GM19025 (cell line): ENCODE data around the gene RMND1.

Source experiments
- ATAC-seq: cut with Tn5 transposase; IDR thresholded peaks from one replicate; pipeline ENCODE4 v1.9.1; 2021; ENCODE audit warnings: mild to moderate bottlenecking, low read depth, moderate library complexity; ENCODE audit not compliant: unreplicated experiment

RMND1 gene

GRCh38 chr6:151428093-151428735 is 23.7 kb downstream of the RMND1 start:
- ATAC-seq = no peak

DNA sequence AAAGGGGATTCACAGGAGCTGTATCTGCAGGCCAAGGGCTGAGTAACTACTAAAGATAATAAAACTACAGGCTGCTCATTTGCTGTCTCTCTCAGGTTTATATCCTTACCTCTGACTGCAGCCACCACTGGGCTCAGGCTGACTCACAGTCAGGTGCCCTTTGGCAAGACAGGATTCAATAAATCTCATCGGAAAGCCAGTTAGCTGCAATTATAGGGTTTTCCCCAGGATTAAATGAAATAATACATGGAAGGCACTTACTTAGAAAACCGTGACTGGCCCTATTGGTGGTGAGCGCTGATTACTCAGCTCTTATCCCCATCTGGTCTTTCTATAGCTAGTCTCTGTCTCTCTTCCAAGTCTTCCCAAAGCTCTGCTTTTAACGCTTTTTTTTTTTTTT is 26.4 kb downstream of the RMND1 start:
- no peak for ATAC-seq

- ATAC-seq = no peak
Observed at GRCh38 chr6:151422981-151423380, 28.9 kb downstream of the RMND1 start.

- no peak for ATAC-seq
Observed at GRCh38 chr6:151417477-151417876, 34.4 kb downstream of the RMND1 start.

DNA sequence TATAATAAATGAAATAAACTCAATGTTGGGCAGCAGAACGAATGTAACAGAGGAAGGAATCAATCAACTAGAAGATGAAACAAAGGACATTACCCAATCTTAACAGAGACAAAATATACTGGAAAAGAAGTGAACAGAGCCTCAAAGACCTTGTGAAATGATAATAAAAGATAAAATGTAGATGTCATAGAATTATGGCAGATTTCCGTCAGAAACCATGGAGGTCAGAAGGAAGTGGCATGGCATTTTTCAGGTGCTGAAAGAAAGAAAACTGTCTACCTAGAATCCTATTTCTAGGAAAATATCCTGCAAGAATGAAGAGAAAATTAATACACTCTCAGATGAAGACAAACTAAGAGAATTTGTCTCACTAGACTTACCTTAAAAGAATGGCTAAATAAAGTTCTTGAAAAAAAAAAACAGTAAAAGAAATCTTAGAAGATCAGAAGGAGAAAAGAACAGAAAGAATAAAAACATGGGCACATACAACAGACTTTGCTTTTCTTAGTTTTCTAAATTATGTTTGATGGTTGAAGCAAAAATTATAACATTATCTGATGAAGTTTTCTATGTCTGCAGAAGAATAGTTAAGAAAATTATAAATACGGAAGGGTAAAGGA is 37.2 kb downstream of the RMND1 start:
- no peak for ATAC-seq

DNA sequence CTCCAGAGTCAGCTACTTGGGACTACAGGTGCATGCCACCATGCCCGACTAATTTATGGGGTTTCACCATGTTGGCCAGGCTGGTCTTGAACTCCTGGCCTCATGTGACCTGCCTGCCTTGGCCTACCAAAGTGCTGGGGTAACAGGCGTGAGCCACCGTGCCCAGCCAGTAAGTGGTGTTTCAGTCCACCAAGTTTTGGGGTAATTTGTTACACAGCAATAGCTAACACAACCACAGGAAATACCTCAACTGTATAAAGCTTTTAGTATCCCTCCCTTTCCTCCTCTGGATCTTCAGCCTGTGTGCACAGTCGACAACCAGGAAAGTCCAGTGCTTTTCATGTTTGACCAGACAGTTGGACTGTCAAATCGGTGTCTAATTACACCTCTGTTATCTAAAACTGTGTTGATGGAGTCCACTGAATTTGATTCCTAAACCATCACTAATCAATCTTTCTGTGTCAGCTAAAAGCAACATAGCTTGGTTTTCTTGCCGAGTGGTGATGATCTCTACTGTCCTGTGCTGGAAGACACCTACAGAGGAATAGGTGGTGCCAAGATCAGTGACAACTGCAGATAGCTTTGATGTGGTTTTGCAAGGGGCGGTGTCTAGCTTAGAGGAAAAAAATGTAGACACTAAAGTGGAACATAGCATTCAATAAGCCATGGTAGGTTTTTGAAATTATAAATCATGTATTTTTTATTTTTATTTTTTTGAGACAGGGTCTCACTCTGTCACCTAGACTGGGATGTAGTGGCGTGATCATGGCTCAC is 38.4 kb downstream of the RMND1 start:
- no peak for ATAC-seq

- ATAC-seq = no peak
Observed at GRCh38 chr6:151412909-151413308, 39.0 kb downstream of the RMND1 start.

DNA sequence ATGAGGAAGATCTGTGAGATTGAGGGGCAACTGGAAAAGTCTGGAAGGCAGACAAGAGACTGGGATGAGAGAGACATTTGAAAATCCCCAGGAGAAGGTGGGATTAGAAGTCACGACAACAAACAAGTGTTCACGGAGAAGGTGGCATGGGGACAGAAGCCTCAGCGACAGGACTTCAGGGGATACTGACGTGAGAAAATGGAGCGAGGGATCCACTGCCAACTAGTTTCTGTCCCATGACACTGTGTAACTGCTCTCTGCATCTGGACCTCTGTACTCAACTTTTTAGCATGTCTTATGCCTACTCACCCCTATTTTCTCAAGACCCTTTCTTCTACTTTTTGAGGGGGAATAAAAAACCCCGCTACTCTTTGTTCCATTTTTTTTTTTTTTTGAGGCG is 42.2 kb downstream of the RMND1 start:
- ATAC-seq = no peak

- ATAC-seq = peak; percentile 82
Observed at GRCh38 chr6:151409260-151409659, 42.7 kb downstream of the RMND1 start.

DNA sequence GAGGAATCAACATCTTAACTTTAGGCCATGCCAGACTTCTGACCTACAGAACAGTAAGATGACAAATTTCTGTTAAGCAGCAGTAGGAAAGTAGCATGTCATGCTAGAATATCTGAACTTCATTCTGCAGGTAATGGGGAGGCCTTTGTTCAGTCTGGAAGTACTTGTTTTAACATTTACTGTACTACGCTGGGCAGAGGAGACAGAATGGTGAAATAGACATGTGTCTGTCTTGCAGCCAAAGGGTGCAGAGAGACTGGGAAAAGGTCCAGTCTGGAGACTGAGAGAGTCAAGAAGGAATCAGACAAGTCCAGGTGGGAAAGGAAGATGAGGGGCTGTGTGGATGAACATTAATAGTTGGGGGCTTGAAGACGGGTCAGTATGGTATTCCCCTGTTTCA is 43.1 kb downstream of the RMND1 start:
- no peak for ATAC-seq

DNA sequence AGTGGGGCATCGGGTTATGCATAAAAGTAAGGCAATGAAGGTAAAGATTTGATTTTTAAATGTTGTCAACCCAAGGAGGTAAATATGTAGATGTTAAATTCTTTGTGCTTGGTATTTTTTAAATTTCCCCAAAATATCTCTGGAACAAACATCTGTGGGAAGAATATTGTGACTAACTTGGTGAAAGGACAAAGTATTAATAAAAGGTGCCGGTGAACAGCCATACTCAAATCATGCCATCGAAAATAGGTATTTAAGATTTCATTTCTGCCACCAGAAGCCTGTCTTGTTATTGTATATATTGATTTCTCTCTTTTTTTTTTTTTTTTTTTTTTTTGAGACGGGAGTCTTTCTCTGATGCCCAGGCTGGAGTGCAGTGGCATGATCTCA is 48.0 kb downstream of the RMND1 start:
- ATAC-seq = no peak

- no peak for ATAC-seq
Observed at GRCh38 chr6:151402228-151402627, 49.7 kb downstream of the RMND1 start.

- ATAC-seq = no peak
Observed at GRCh38 chr6:151400473-151400872, 51.5 kb downstream of the RMND1 start.

DNA sequence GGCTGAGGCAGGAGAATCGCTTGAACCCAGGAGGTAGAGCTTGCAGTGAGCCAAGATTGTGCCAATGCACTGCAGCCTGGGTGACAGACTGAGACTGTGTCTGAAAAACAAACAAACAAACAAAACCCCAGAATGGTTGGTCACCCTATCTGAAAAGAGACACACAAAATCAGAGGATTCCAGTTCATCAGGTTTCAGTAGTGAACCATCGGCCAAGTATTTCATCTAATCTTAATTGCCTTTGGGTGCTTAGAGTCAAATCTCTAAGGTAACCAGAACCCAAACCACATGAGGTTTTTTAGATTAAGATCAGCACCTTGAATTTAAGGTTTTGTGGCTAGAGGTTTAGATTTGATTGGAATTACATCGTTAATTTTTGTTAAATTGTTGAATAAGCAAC is 52.2 kb downstream of the RMND1 start:
- no peak for ATAC-seq

DNA sequence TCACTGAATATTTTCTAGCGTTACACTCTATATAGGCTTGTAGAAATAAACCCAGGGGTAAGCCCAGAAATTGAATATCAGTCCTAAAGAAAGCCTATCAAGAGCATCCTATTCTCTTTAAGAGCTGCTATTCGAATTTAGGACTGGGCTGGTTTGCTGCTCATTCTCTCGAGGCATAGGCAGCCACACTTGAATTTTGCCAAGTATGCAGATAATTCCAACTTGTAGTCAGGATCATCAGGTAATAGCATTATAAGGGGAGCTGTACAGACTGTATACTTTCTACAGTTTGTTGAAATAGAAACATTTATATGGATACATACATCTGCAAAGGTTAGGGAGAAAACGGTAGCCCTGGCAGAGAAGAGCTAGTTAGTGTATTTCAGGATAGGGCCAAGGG is 58.5 kb downstream of the RMND1 start:
- no peak for ATAC-seq

GRCh38 chr6:151392427-151392826 is 59.5 kb downstream of the RMND1 start:
- no peak for ATAC-seq

- ATAC-seq = no peak
Observed at GRCh38 chr6:151391471-151392413, 60.2 kb downstream of the RMND1 start, which contains the start of gene ZBTB2. Gene ZBTB2, minus strand, starts transcription at chr6:151391559. Its CDS starts 17,922 bp downstream, at chr6:151373637.

DNA sequence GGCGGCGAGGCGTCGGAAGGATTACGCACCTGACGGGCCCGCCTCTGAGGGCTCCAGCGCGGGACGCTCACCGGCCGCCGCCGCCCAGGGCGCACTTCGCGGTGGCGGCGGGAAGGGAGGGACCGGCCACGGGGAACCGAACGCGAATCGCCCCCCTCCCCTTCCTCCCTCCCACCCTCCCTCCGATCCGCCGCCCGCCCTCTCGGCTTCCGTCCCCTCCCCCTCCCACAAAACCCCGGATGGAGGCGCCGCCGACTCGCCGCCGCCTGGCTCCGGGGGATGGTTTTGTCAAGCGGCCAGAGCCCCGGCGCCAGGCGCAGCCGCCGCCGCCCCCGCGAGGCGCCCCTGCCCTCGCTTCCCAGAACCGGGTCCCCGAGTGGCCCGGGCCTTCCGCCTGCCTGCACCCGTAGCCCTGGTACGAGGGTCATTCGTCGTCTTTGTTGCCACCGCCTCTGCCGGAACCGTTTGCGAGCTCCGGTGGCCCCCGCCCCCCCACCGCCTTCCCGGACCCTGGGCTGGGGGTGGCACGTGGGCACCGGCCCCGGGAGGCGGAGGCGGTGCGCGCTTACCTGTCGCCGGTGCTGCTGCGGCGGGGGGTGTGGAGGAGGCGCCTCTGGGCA is 61.0 kb downstream of the RMND1 start:
- ATAC-seq = peak; percentile 3

DNA sequence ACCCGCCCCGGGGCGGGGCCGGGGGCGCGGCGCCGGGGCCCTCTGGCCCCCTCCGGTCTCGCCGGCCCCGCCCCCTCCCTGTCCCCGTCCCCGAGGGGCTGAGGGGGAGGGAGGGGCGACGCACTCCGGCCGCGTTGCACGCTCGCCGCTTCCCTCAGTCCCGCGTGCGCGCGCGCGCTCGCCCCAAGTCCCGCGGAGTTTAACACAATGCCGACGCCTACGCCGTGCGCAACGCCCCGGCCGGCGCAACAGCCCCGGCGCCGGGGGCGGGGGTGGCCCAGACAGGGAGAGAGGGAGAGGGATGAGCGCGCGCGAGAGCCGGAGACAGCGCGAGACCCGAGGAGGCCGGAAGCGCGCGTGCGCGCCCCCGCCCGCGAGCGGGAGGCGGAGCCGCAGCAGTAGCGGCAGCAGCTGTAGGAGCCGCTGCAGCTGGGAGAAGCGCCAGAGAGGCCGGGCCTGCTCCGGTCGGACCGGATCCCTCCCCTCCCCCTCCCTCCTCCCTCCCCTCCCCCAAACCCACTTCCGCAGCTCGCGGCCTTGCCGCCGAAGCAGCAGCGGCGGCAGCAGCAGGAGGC is 61.6 kb downstream of the RMND1 start:
- ATAC-seq = peak; percentile 80
